Measurements from ENCODE around the gene SIGMAR1. TPM values are rescaled to one million over a fixed set of nuclear protein-coding genes. Genes with fewer than 3 reads are reported as not detected.

SIGMAR1 gene
- total RNA-seq, 4 donors from 2014 or later = 48.6 to 89.7 (median 76.6) TPM

- peaks cover 7 to 14% of the 10 kb centered on the region in 2 donors for H3K36me3 ChIP-seq
- H3K9me3 ChIP-seq = no peaks in the 10 kb centered on the region
- TF ChIP-seq POLR2A (IDR thresholded peaks at IDR 0.05) (peak in 1 of 2 donors; percentile 65), CTCF (IDR thresholded peaks at IDR 0.05) (no peak)
- 0 to 3% methylated on average over 14 to 22 of the region's 24 CpGs for WGBS, 2 donors
- H3K4me1 ChIP-seq = peaks cover 56 to 63% of the 10 kb centered on the region in 2 donors
- intact Hi-C loops (cut with DNase I) = no loop called here
- peak within 1 kb of the TSS; percentile 84 to 88 (median 84) for H3K27ac ChIP-seq
- DNase-seq = peak; percentile 90 to 91
- peak within 1 kb of the TSS in 1 of 3 donors; percentile 29 for H3K4me3 ChIP-seq (replicated peaks in 1 of 3)
- no peaks in the 10 kb centered on the region for H3K27me3 ChIP-seq
Measured at GRCh38 chr9:34651876-34652601, 14.5 kb upstream of the SIGMAR1 start, which contains the start of gene IL11RA. IL11RA (plus strand) TSS chr9:34652185; CDS start chr9:34655218, 3,033 bp downstream.

DNA sequence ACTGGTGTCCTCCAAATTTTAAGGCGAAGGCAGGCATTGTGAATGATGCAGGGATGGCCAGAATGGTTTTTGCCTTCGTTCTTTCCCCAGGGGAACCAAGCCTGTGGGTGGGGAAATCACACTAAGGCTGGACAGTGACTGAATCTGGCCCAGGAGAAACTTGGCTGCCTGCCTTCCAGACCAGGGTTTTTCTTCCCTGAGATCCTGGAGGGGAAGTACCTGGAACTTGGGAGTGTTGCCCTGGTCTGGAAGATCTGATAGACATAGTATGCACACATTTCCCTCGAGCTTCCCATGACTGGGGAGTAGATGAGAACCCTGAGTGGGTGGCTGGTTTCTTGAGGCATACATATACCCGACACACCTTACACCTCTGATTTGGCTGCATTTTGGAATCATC, 13.7 kb upstream of the SIGMAR1 start:
- no peak for TF ChIP-seq POLR2A (IDR thresholded peaks at IDR 0.05)
- no peak for TF ChIP-seq CTCF (IDR thresholded peaks at IDR 0.05)
- intact Hi-C loops (cut with DNase I) = no loop called here
- peak overlapping the region in 1 of 3 donors; percentile 29 for H3K4me3 ChIP-seq (replicated peaks in 1 of 3)
- WGBS, 2 donors = 41 to 47% methylated on average over 4 of the region's 4 CpGs
- peak overlapping the region; percentile 84 to 88 (median 84) for H3K27ac ChIP-seq
- H3K4me1 ChIP-seq = peaks cover 57 to 63% of the 10 kb centered on the region in 2 donors
- H3K9me3 ChIP-seq = no peaks in the 10 kb centered on the region
- H3K27me3 ChIP-seq = no peaks in the 10 kb centered on the region
- peaks cover 7 to 14% of the 10 kb centered on the region in 2 donors for H3K36me3 ChIP-seq
- peak; percentile 58 to 63 for DNase-seq

- peak; percentile 48 to 52 for DNase-seq
- peaks cover 61 to 66% of the 10 kb centered on the region in 2 donors for H3K4me1 ChIP-seq
- intact Hi-C loops (cut with DNase I) = no loop called here
Measured at GRCh38 chr9:34650816-34651215, 13.2 kb upstream of the SIGMAR1 start.

GRCh38 chr9:34648673-34649072, 11.1 kb upstream of the SIGMAR1 start:
- Histone ChIP-seq H3K27me3 (no peaks in the 10 kb centered on the region), H3K9me3 (no peaks in the 10 kb centered on the region), H3K4me1 (peaks cover 43 to 51% of the 10 kb centered on the region in 2 donors), H3K4me3 (replicated peaks in 1 of 3) (no peak overlapping the region), H3K27ac (no peak overlapping the region), H3K36me3 (peaks cover 7 to 14% of the 10 kb centered on the region in 2 donors)
- intact Hi-C loops (cut with DNase I) = no loop called here
- WGBS, 2 donors = 95% methylated on average over 7 to 8 of the region's 8 CpGs
- TF ChIP-seq CTCF (IDR thresholded peaks at IDR 0.05) (no peak), POLR2A (IDR thresholded peaks at IDR 0.05) (no peak)
- no peak for DNase-seq

More at GRCh38 chr9:34650816-34651215, 13.2 kb upstream of the SIGMAR1 start:
- Histone ChIP-seq H3K27me3 (no peaks in the 10 kb centered on the region), H3K4me3 (replicated peaks in 1 of 3) (no peak overlapping the region), H3K36me3 (peaks cover 7 to 14% of the 10 kb centered on the region in 2 donors), H3K9me3 (no peaks in the 10 kb centered on the region), H3K27ac (peak overlapping the region in 2 of 3 donors; percentile 84 to 88)
- 40 to 47% methylated on average over 5 of the region's 5 CpGs for whole genome bisulfite sequencing, 2 donors
- no peak for TF ChIP-seq POLR2A (IDR thresholded peaks at IDR 0.05)
- no peak for TF ChIP-seq CTCF (IDR thresholded peaks at IDR 0.05)

- no peak for DNase-seq
- no peaks in the 10 kb centered on the region for H3K9me3 ChIP-seq
- TF ChIP-seq POLR2A (IDR thresholded peaks at IDR 0.05) (no peak), CTCF (IDR thresholded peaks at IDR 0.05) (no peak)
- peaks cover 32 to 41% of the 10 kb centered on the region in 2 donors for H3K4me1 ChIP-seq
- H3K36me3 ChIP-seq = peaks cover 7 to 14% of the 10 kb centered on the region in 2 donors
- WGBS, 2 donors = 61 to 72% methylated on average over 9 to 10 of the region's 10 CpGs
- peak overlapping the region in 1 of 3 donors; percentile 66 for H3K4me3 ChIP-seq (replicated peaks in 1 of 3)
- H3K27me3 ChIP-seq = no peaks in the 10 kb centered on the region
- H3K27ac ChIP-seq = peak overlapping the region in 1 of 3 donors; percentile 80
- intact Hi-C loops (cut with DNase I) = no loop called here
Measured at GRCh38 chr9:34647651-34648050, 10.1 kb upstream of the SIGMAR1 start.
